Thyroid gland (tissue), 4 donors: ENCODE results near the gene PTPN4. TPM values are rescaled to one million over a fixed set of nuclear protein-coding genes. Genes with fewer than 3 reads are reported as not detected.

Experiments used
- DNase-seq, 2 donors: peaks; one replicate each; pipeline ENCODE4 v3.0.0-alpha.2; 2019
- H3K27ac ChIP-seq, 3 donors: fragments of 200-600 bp; sonication (generic); 1 replicate in 2 of 3; 2 replicates in 1 of 3; pipeline ENCODE4 v1.5.1; 2016 to 2019; ENCODE audit warnings: mild to moderate bottlenecking in 1 of 3, moderate library complexity in 1 of 3
- H3K27me3 ChIP-seq: fragments of 200-600 bp; sonication (generic); one replicate; pipeline ENCODE4 v1.5.1; 2019
- H3K36me3 ChIP-seq, 2 donors: fragments of 200-600 bp; sonication (generic); one replicate each; pipeline ENCODE4 v1.5.1; 2016 to 2019
- H3K4me1 ChIP-seq, 2 donors: fragments of 200-600 bp; sonication (generic); one replicate each; pipeline ENCODE4 v1.5.1; 2017 to 2019
- H3K4me3 ChIP-seq, 3 donors: fragments of 200-600 bp; sonication (generic); replicated peaks in 1 of 3; 1 replicate in 2 of 3; 2 replicates in 1 of 3; pipeline ENCODE4 v1.5.1; 2016; ENCODE audit warnings: mild to moderate bottlenecking in 1 of 3
- H3K9me3 ChIP-seq: fragments of 200-600 bp; sonication (generic); one replicate; pipeline ENCODE4 v1.5.1; 2017
- POLR2A ChIP-seq, 2 donors: fragments of 450-650 bp; IDR thresholded peaks; one replicate each; pipeline ENCODE4 v1.6.1; 2017; ENCODE audit warnings: antibody characterized with exemption in 2 of 2, mild to moderate bottlenecking in 2 of 2, moderate library complexity in 1 of 2
- WGBS, 2 donors: methylation state at CpG; one replicate each; pipeline ENCODE4 v1.1.5; 2017; 5-methylcytosine and 5-hydroxymethylcytosine counted together
- intact Hi-C: fragments of 100-400 bp; cut with DNase I; formaldehyde crosslinking; loops from one replicate; pipeline ENCODE4 v1.15.1; 2023
- total RNA-seq, 4 donors: library from RNA; depleted of rRNA; stranded (reverse); fragments of >200 nt; gene quantifications; one replicate each; pipeline ENCODE4 v1.2.3, GENCODE V29; 2016
- TF ChIP-seq, protein P1 (sequence below), 6 experiments: fragments of 200-600 bp in 3 of 6; fragments of 450-650 bp in 3 of 6; sonication (generic) in 3 of 6; IDR thresholded peaks; one replicate each; pipeline ENCODE4 v1.5.1; 2016 to 2019; ENCODE audit warnings: antibody characterized with exemption in 6 of 6, mild to moderate bottlenecking in 2 of 6, inconsistent platforms in 1 of 6, moderate library complexity in 1 of 6

Gene PTPN4
- total RNA-seq, 4 donors from 2014 or later: 79.1 to 131 (median 114) TPM

DNA sequence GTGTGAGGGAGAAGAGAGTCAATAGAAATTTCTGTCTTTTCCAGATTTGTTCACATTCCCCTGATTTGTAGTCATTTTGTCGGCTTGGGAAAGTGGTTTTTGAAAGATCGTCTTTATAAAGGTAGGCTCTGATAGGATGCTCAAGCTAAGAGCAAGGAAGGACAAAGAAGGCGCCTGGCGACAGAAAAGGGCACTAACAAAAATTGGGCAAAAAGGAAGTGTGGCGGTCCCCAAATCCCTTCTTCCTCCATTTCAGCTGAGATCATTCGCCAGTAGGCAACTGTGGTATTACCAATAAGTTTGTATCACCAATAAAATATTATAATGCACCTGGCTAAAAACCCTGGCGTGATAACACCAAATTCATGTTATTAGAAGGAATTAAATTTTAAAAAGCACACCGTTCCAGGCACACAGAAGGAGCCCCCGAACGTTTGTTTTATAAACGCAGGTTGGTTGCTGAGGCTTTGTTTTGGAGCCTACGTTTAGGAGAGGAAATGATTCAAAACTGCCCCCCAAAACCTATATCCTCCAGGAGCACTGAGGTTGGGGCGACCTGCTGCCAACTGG, 756 bp upstream of the PTPN4 start:
- Histone ChIP-seq H3K27me3 (no peaks in the 10 kb centered on the region), H3K4me1 (peaks cover 15 to 20% of the 10 kb centered on the region in 2 donors), H3K36me3 (no peaks in the 10 kb centered on the region), H3K4me3 (peak overlapping the region; percentile 6 to 84 (median 29)), H3K27ac (peak overlapping the region; percentile 80 to 97 (median 95)), H3K9me3 (no peaks in the 10 kb centered on the region)
- 45 to 49% methylated on average over 13 of the region's 13 CpGs for WGBS, 2 donors
- no peak for DNase-seq
- TF ChIP-seq POLR2A (IDR thresholded peaks at IDR 0.05): no peak
- TF ChIP-seq, protein P1, sequence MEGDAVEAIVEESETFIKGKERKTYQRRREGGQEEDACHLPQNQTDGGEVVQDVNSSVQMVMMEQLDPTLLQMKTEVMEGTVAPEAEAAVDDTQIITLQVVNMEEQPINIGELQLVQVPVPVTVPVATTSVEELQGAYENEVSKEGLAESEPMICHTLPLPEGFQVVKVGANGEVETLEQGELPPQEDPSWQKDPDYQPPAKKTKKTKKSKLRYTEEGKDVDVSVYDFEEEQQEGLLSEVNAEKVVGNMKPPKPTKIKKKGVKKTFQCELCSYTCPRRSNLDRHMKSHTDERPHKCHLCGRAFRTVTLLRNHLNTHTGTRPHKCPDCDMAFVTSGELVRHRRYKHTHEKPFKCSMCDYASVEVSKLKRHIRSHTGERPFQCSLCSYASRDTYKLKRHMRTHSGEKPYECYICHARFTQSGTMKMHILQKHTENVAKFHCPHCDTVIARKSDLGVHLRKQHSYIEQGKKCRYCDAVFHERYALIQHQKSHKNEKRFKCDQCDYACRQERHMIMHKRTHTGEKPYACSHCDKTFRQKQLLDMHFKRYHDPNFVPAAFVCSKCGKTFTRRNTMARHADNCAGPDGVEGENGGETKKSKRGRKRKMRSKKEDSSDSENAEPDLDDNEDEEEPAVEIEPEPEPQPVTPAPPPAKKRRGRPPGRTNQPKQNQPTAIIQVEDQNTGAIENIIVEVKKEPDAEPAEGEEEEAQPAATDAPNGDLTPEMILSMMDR (IDR thresholded peaks at IDR 0.05): no peak
- intact Hi-C loops: loop anchor here (10.0 kb wide), 1 partner anchor 66 kb away; no protein-coding TSS in a partner anchor

DNA sequence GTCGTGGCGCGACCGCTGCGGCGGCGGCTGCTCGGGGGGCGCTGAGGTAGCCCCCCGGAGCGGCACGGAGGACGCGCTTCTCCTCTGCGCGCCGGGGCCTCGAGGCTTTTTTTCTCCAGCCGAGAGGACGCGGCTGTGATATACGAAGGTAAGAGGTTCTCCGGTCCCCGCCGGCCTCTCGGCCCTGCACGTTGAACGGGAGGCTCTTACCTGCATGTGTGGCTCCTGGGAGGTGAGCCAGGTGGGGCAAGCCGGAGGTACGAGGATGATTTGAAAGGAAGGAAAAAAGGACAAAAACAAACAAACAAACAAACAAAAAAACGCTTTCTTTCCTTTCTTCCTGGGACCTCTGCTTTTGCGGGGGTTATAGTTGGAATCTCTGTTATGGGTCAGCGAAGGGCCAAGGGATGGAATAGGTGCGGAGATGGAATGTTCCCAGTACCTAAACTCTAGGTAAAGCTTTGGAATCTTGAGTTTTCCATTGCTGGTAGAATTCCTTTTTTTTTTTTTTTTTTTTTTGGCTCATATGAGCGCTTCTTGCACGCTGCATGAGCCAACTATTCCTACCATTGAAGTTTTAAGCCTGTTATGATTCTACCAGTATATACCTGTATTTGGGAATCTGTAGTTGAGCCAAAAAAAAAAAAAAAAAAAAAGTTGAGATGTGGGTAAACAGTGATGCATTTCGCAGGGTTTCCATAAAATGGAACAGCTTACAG, 674 bp downstream of the PTPN4 start:
- DNase-seq: peak; percentile 50 to 54
- Histone ChIP-seq H3K27me3 (no peaks in the 10 kb centered on the region), H3K4me3 (peak overlapping the region; percentile 68 to 84 (median 75)), H3K36me3 (no peaks in the 10 kb centered on the region), H3K9me3 (no peaks in the 10 kb centered on the region), H3K4me1 (peaks cover 15 to 27% of the 10 kb centered on the region in 2 donors), H3K27ac (peak overlapping the region; percentile 80 to 97 (median 95))
- 0 to 1% methylated on average over 20 to 36 of the region's 37 CpGs for WGBS, 2 donors
- intact Hi-C loops: no loop called here
- TF ChIP-seq POLR2A (IDR thresholded peaks at IDR 0.05): no peak
- TF ChIP-seq, protein P1 (IDR thresholded peaks at IDR 0.05): no peak

DNA sequence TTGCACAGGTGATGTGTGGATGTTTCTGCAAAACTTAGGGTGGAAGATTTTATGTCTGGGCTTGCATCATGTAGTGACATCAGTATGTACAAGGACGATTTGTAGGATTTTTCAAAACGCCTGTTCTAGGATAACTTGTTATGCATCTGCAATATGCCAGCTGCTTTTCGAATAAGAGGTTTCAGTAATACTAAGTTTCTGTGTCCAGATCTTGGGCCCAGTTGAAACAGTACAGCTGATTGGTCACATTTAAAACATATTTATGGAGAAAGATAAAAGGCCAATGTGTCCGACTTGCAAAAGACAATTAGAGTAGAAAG, 1.2 kb downstream of the PTPN4 start:
- Histone ChIP-seq H3K4me1 (peaks cover 15 to 32% of the 10 kb centered on the region in 2 donors), H3K4me3 (peak overlapping the region in 2 of 3 donors; percentile 75 to 84), H3K27me3 (no peaks in the 10 kb centered on the region), H3K9me3 (no peaks in the 10 kb centered on the region), H3K36me3 (no peaks in the 10 kb centered on the region), H3K27ac (peak overlapping the region in 2 of 3 donors; percentile 95 to 97)
- no peak for DNase-seq
- intact Hi-C loops: no loop called here
- TF ChIP-seq, protein P1 (IDR thresholded peaks at IDR 0.05): no peak
- no peak for TF ChIP-seq POLR2A (IDR thresholded peaks at IDR 0.05)
- WGBS, 2 donors: 3 to 9% methylated on average over 4 of the region's 4 CpGs

DNA sequence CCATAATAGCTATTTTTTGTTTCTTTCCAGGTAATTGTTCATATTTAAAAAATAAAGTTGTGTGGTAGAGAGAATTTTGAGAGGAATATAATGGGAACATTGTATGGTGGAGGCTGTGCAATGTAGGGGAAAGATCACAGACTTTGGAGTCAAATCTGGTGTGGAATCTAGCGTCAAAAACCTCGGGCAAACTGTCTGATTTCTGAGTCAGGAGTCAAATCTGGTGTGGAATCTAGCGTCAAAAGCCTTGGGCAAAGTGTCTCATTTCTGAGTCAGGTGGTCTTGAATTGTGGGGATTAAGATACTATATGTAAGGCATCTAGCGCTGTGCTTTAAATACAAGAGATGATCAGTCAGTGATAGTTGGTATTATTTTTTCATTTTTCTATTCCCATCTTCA, 5.1 kb downstream of the PTPN4 start:
- intact Hi-C loops: no loop called here
- peaks cover 8 to 18% of the 10 kb centered on the region in 2 donors for H3K4me1 ChIP-seq
- no peaks in the 10 kb centered on the region for H3K9me3 ChIP-seq
- no peak for DNase-seq
- no peak for TF ChIP-seq POLR2A (IDR thresholded peaks at IDR 0.05)
- TF ChIP-seq, protein P1 (IDR thresholded peaks at IDR 0.05): no peak
- no peak overlapping the region for H3K4me3 ChIP-seq
- no peak overlapping the region for H3K27ac ChIP-seq
- no peaks in the 10 kb centered on the region for H3K27me3 ChIP-seq
- no peaks in the 10 kb centered on the region for H3K36me3 ChIP-seq
- 92 to 93% methylated on average over 4 of the region's 4 CpGs for WGBS, 2 donors

DNA sequence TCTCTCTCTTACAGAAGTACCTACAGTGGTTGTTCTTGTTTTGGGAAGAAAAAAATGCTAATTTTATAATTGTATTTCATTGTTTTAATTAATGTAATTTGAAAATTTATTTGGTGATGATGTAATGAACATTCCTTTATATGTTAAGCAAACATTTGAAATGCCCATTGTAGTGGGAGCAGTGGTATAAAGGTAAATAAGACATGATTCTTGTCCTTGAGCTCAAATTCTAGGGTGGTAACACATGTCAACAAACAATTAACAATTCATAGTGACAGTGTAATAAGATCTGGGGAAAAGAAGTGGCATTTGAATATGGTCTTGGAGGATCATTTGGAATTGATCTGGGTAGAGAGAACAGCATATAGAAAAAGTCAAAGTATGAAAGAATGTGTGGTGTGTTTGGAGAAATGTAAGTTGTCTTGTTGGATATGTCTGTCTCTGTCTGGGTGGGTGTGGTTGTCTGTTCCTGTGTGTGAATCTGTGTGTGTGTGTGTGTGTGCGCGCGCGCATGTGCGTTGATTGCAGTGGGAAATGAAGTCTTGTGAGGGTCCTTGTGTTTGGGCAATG, 5.8 kb downstream of the PTPN4 start:
- no peak for DNase-seq
- TF ChIP-seq, protein P1 (IDR thresholded peaks at IDR 0.05): no peak
- no peak for TF ChIP-seq POLR2A (IDR thresholded peaks at IDR 0.05)
- no peak overlapping the region for H3K27ac ChIP-seq
- H3K4me1 ChIP-seq: peaks cover 8 to 18% of the 10 kb centered on the region in 2 donors
- WGBS, 2 donors: 76 to 83% methylated on average over 5 of the region's 5 CpGs
- no peaks in the 10 kb centered on the region for H3K36me3 ChIP-seq
- H3K9me3 ChIP-seq: no peaks in the 10 kb centered on the region
- intact Hi-C loops: no loop called here
- no peak overlapping the region for H3K4me3 ChIP-seq
- H3K27me3 ChIP-seq: no peaks in the 10 kb centered on the region
